Activated CD4-positive, CD25-positive, alpha-beta regulatory T cell (primary cell): ENCODE data around the gene ZNF80.
"Not testable (repeated sequence)": the region's sequence is repeated elsewhere in the genome, so short reads cannot be mapped to it uniquely, and the experiment has no call there.

Experiments used
- DNase-seq, 4 experiments: peaks; one replicate each; lab custom pipeline; 2025; lab: John Stamatoyannopoulos, UW

The ZNF80 gene

DNA sequence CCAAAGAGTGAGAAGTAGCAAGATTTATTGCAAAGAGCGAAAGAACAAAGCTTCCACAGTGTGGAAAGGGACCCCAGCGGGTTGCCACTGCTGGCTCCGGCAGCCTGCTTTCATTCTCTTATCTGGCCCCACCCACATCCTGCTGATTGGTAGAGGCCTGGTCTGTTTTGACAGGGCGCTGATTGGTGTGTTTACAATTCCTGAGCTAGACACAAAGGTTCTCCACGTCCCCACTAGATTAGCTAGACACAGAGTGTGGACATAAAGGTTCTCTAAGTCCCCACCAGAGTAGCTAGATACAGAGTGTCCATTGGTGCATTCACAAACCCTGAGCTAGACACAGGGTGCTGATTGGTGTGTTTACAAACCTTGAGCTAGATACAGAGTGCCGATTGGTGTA lies at the start of gene ZNF80:
ZNF80 (minus strand) TSS at position 101 of the 400 bp plus-strand sequence. CDS start 504 bp downstream, outside the sequence.
- not testable (repeated sequence) for DNase-seq

DNA sequence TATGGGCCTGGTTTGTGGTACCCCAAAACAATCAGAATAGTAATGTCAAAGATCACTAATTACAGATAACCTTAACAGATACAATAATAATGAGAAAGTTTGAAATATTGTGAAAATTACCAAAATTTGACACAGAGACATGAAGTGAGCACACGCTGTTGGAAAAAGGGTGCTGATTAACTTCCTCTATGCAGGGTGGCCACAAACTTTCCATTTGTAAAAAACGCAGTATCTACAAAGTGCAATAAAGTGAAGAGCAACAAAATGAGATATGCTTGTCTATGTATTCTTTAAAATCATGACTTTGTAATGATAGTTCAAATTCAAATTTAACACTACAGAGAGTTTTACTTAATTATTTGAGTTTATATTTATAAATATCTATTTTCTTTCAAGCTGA lies 48.9 kb upstream of the ZNF80 start:
- no peak for DNase-seq

DNA sequence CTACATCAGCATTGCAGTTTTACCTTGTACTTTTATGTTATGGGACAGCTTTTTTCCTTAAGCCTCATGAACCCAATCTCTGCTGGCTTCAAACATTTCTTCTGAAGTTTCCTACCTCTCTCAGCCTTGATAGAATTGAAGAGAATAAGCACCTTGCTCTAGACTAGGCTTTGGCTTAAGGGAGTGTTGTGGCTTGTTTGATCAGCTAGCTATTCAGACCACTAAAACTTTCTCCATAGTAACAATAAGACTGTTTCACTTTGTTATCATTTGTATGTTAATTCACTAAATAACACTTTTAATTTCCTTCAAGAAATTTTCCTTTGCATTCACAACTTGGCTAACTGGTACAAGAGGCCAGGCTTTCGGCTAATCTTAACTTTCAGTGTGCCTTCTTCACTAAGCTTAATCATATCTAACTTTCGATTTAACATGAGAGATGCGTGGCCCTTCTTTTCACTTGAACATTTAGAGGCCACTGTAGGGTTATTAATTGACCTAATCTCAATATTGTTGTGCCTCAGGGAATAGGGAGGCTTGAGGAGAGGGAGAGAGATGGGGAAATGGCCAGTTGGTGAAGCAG lies 48.4 kb upstream of the ZNF80 start:
- DNase-seq = no peak

DNA sequence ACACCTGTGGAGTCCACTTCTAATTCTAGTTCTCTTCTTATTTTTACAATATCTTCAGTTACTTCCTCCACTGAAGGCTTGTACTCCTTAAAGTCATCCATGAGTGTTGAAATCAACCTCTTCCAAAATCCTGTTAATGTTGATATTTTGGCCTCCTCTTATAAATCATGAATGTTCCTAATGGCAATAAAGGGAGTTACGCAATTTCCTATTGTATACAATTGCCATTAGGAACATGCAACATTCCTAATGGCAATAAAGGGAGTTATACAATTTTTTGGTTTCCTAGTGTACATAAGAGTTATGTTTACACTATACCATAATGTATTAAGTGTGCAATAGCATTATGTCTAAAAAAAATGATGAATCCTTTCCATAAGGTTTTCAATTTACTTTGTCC lies 47.3 kb upstream of the ZNF80 start:
- no peak for DNase-seq

DNA sequence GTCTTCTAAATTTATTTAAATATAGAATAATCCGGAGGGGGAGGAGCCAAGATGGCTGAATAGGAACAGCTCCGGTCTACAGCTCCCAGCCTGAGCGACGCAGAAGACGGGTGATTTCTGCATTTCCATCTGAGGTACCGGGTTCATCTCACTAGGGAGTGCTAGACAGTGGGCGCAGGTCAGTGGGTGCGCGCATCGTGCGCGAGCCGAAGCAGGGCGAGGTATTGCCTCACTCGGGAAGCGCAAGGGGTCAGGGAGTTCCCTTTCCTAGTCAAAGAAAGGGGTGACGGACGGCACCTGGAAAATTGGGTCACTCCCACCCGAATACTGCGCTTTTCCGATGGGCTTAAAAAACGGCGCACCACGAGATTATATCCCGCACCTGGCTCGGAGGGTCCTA lies 39.5 kb upstream of the ZNF80 start:
- DNase-seq = not testable (repeated sequence)

DNA sequence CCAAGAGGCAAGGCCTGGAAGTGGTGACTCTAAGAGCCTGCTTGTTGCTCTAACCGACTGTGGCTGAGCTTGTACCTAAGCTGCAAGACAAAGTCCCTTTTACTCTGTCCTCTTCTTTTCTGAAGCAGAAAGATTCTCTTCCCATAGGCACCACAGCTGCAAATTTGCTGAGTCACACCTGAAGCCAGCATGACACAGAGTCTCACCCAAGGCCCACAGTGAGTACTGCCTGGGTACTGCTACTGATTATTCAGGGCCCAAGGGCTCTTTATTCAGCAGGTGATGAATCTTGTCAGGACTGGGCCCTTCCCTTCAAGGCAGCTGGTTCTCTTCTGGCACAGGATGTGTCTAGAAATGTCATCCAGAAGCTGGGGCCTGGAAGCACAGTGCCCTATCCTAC lies 37.6 kb upstream of the ZNF80 start:
- DNase-seq = no peak

DNA sequence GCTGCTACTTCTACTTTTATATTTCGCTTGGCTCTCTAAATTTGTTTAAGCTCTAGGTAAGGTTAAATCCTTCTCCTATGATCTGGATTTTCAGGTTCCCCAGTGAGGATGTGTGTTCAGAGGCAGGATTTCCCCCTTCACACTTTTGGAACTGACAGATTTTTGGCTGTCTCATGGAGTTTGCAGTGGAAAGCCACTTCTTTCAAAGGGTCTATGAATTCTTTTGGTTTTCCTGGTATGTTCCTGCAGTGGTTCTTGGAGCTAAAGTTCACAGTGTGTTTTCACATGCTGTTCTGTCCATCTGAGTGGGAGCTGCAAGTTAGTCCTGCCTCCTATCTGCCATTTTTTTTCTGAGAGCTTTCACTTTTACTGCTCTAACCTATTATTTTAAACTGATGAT lies 34.9 kb upstream of the ZNF80 start:
- no peak for DNase-seq

DNA sequence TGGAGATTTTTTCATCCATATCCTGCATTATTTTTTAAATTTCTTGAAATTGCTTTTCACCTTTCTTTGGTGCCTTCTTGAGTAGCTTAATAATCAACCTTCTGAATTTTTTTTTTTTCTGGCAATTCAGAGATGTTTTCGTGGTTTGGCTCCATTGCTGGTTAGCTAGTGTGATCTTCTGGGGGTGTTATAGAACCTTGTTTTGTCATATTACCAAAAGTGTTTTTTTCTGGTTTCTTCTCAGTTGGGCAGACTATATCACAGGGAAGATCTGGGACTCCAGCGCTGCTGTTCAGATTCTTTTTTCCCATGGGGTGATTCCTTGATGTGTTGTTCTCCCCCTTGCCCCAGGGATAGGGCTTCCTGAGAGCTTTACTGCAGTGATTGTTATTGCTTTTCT lies 32.6 kb upstream of the ZNF80 start:
- no peak for DNase-seq

DNA sequence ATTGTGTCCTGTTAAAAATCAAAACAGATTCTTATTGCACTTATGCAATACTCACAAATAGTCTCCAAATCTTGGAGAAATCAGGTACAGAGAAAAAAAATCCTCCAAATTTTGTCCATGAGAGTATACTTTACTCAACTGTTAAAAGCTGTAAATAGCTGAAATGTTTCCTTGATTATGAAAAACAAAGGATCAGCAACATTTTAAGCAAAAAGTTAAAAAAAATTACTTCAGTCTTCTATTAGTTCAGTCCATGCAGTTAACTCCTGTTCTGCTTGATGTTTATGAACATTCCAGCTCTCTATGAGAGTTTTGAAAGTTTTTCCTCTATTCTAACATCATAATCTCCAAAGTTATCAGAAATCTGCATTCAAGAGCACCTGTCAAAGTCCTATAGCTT lies 22.8 kb upstream of the ZNF80 start:
- no peak for DNase-seq

DNA sequence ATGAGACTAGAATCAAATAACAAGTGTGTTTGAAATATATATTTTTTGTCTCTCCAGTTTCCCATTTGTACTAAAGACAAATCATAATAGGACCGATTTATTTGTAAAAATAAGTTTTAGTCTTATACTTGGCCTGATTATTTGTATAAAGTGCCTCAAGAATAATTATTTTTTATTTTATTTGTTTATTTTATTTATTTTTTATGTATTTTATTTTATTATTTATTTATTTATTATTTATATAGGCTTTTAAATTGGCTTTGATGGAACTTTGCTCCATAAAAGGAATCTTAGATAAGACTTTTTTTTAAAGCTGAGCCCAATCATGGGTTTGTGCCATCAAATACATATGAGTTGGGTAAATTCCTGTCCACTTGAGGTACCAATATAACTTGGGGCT lies 22.2 kb upstream of the ZNF80 start:
- DNase-seq = no peak

DNA sequence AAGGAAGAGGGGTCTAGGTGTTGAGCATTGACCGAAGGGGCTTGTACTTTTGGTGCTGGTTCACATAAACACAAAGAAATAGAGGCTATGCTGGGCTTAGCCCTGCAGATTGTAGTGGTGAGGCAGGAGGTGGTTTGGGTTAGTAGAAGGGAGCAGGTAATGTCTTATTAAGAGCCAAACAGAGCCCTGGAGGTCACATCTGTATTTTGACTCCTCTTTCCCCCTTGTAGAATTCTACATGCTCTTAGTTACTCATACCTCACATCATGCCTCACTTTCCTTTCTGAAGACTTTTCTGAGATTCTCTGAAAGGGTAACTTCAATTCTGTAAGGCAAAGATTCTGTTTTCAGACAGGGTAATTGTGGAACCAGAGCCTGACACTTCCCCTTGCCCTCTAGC lies 16.1 kb upstream of the ZNF80 start:
- DNase-seq = no peak

DNA sequence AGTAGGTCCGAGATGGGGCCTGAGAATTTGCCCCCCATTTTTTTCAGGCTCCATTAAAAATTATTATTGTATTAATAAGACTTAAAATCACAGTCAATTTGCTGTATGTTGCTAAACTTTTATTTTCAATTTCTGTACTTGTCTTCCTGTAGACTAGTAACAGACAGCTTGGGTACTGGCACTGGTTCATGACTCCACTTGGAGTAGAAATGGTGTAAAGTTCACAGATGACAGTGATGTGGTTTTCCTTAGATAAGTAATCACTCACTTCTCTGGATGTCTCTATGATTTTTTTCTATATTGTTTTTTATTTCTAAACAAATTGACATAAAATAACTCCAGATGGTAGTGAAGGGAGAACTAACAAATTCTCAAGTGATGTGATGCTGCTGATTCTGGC lies 15.6 kb upstream of the ZNF80 start:
- no peak for DNase-seq

DNA sequence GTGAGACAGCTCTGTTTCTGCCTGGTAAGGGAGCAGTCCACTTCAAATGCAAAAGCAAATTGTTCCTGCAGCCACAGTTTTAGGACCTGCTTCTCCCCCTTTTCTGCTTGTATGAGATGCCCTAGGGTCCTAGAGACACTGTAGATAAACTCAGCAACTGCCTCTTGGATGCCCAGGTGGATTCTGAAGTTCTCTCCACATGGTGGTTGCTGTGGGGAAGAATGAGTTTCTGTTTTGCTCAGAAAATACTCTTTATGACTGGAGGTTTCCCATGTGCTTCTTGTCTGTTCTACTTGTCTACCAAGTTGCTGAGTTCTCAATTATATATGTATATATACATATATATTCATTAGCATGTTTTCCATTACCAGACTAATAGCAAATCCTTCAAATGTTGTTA lies 5.6 kb upstream of the ZNF80 start:
- no peak for DNase-seq

DNA sequence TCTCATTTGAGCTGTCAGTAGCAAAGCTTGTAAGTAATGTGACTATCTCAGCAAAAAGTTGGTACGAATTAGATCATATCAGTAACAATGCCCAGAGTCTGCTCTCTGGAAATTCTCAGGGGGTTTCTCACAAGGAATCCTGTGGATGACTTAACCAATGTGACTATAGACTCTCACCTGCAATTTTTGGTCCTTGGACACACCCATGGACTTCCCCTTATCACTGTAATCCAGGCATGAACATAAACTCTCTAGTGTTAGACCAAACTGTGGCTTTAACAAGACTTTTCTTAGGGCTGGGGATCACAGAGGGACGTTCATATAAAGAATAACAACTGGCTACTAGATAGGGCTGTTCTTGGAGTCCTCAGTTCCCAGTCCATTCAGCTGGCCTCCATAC lies 3.9 kb upstream of the ZNF80 start:
- DNase-seq = no peak

DNA sequence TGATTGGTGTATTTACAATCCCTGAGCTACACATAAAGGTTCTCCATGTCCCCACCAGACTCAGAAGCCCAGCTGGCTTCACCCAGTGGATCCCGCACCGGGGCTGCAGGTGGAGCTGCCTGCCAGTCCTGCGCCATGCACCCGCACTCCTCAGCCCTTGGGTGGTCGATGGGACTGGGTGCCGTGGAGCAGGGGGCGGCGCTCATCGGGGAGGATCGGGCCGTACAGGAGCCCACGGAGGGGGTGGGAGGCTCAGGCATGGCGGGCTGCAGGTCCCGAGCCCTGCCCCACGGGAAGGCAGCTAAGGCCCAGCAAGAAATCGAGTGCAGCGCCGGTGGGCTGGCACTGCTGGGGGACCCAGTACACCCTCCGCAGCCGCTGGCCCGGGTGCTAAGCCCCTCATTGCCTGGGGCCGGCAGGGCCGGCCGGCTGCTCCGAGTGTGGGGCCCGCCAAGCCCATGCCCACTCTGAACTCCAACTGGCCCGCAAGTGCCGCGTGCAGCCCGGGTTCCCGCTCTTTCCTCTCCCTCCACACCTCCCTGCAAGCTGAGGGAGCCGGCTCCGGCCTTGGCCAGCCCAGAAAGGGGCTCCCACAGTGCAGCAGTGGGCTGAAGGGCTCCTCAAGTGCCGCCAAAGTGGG lies 888 bp upstream of the ZNF80 start:
- not testable (repeated sequence) for DNase-seq

DNA sequence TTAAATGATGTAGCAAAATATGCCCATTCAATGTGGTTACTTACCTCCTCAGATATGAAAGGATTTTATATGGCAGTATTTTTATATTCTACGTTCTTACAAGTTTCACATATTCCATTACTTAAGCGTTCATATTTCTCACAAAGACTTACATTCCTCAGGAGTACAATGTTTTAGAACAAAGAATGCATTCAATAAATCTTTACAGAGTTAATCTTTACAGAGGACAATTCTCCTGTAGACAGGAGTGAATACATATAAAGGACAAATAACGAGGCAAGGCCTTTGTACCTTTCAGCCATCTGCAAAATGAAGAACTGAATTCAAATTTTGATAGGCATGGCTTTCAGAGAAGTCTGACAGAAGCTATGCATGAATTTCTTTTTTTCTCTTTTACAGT lies 1.9 kb downstream of the ZNF80 start:
- DNase-seq = no peak

DNA sequence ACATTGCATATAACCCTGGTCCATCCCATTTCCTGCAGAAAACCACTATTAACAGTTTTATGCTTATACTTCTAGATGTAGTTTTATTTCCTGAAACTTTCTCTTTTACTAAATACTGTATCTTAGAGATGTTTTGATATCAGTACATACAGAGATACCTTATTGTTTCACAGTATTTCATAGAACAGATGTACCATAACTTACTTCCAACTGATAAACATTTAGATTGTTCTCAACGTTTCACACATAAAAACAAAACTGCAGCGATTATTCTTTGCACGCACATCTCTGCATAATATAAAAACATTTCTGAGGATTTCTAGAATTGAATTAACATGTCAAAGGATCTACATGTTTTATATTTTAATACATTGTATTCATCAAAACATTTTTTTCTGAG lies 2.6 kb downstream of the ZNF80 start:
- DNase-seq = no peak

DNA sequence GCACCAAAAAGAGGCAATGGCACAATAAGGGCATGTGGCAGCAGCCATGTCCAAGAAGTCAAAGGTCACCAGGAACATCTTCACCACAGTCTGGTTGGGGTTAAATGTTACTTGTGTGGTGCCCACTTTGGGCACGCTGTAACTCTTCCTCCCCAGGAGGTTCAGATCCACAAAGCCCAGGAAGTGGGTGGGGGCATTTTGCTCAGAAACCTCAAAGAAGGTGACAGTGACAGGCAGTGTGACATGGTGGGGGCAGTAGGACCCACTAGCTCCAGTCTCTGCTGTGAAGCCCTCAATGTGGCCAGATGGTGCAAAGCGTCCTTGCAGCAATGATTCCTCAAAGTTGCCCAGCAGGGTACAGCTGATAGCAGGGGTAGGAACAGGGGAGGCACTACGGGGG lies 5.8 kb downstream of the ZNF80 start:
- DNase-seq = peak in 2 of 4 experiments; percentile 14 to 36

DNA sequence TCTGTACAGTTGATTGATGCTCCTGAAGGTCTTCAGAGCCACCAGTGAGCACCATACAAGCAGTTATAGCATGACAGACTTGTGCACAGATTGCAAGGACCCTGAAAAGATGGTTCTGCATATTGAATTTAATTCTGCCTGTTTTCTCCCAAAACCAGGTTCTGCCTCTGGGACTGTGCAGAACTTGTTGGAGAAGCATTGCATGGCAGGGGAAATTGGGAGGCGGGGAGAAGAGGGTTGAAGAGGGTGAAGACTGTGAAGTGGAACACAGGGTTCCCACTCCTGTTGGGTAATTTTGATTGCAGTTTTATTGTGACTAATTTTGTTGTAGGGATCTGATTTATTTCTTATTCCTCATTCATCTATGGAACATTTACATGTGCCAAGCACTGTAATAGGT lies 10.3 kb downstream of the ZNF80 start:
- DNase-seq = no peak

DNA sequence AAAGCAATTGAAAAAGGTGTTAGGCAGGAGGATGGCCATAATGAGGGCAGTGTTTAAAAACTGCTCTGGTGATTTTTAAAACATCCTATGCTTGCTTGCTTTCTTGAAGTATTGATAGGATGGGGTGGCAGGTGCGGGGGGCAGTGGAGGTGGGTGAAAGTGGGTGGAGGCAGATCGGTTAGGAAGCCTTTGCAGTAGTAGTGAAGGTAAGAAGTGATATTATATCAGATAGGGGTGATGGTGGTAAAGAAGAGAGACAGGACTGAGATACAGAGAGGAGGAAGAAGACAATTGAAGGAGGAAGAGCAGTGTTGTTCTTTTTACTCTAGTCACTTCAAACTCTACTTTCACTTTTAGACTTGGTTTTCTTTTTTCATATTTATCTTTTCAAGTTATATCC lies 11.1 kb downstream of the ZNF80 start:
- DNase-seq = no peak

DNA sequence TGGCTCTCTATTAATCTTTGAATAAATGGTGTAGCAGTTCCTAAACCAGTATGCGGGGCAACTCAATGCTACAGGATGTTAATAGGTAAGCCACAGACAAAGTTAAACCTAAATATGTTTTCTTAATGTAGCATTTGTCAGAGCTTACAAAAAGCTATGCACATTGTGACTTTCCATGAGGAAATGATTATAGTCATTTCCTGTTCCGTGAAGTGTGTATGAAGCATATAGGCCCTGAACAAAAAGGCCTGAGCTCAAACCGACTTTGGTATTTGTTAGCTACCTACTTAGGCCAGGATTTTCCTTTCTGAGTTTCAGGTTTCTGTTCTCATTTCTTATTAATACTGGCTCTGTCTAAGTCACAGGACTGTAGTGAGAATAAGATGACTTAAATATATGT lies 14.2 kb downstream of the ZNF80 start:
- DNase-seq = no peak

DNA sequence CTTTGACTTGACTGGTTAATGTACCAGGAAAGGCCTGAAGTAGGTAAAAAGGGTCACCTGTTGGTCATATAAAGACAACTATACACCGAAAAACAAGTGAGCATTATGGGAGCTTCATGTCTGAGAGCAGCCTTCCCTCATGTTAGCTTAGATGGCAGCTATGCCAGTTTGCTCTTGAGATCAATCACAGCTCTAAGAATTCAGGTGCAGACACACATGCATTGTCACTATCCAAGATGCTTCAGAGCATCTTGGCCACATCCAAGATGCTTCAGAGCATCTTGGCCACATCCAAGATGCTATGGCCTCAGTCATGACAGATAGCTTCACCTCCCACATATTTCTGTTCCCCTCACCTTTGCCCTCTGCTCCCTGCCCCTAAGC lies 15.5 kb downstream of the ZNF80 start:
- no peak for DNase-seq

DNA sequence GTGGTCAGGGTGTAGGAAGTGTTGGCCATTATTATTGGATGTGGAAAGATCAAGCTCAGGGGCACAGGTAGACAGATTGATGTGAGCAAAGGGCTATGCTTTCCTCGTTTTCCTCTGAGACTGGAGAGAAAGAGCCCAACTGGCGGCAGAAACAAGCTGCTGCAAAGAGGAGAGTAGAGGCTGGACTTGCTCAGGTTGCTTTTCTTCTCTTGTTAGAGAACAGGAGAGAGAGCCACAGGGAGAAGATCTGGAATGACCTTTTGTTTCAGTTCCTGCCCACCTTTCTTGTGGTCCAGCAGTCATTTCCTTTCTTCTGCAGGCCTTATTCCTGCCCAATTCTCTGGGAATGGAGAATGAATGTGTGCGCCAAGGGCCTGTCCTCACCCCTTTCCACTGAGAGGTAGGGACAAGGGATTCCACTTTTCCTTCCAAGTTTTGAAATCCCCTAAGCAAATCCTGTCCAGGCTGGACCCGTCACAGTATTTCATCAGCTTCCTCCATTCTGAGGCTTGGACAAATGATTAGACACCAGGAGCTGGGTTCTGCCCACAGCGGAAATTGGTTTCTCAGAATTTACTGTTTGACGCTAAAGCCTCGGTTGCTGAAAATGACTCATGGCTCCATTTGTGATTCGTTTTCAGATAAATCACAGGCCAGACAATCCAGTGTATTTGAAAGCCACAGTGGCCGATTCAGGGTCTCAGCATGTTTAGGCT lies 16.1 kb downstream of the ZNF80 start:
- DNase-seq = peak in 3 of 4 experiments; percentile 12 to 40 (median 18)

DNA sequence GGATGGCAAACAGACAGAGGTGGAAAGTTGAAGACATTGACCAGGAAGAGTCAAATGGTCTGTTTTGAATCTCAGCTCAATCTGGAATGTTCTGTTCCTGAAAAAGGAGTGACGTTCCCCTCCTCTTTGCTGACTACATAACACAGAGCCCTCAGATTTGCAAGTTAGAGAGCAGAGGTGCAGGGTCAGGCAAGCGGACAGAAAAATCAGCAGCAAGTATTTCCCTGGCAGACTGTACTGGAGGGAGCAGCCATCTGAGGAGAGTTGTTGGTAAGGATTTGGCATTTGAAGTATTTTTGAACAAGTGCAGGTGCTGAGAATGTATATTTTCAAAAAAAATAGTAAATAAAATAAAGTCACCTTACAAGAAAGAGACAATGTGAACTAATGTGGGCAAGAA lies 17.6 kb downstream of the ZNF80 start:
- no peak for DNase-seq
